Ishikawa (cell line): ENCODE results near the gene NF1.

ENCODE experiments used
- CEBPB ChIP-seq: IDR thresholded peaks from 2 replicates; pipeline ENCODE4 v1.6.1; 2012
- CREB1 ChIP-seq: IDR thresholded peaks from 2 replicates; pipeline ENCODE4 v1.6.1; 2012; ENCODE audit warnings: low read depth
- EGR1 ChIP-seq: IDR thresholded peaks from 2 replicates; pipeline ENCODE4 v1.6.1; 2012
- EP300 ChIP-seq: IDR thresholded peaks from 2 replicates; pipeline ENCODE4 v1.6.1; 2012; ENCODE audit warnings: borderline replicate concordance
- FOXM1 ChIP-seq: IDR thresholded peaks from 2 replicates; pipeline ENCODE4 v1.6.1; 2012; ENCODE audit warnings: low read depth, borderline replicate concordance
- NFIC ChIP-seq: IDR thresholded peaks from 2 replicates; pipeline ENCODE4 v1.6.1; 2012
- RAD21 ChIP-seq: IDR thresholded peaks from 2 replicates; pipeline ENCODE4 v1.6.1; 2012; ENCODE audit warnings: low read depth
- REST ChIP-seq: IDR thresholded peaks from 2 replicates; pipeline ENCODE4 v1.6.1; 2012; ENCODE audit warnings: low read depth, mild to moderate bottlenecking
- TAF1 ChIP-seq: IDR thresholded peaks from 2 replicates; pipeline ENCODE4 v1.6.1; 2012; ENCODE audit warnings: low read depth, mild to moderate bottlenecking
- TCF12 ChIP-seq: IDR thresholded peaks from 2 replicates; pipeline ENCODE4 v1.6.1; 2012; ENCODE audit warnings: low read depth
- TEAD4 ChIP-seq: IDR thresholded peaks from 2 replicates; pipeline ENCODE4 v1.6.1; 2012
- USF1 ChIP-seq: IDR thresholded peaks from 2 replicates; pipeline ENCODE4 v1.6.1; 2012
- YY1 ChIP-seq: IDR thresholded peaks from 2 replicates; pipeline ENCODE4 v1.6.1; 2012; ENCODE audit warnings: low read depth
- ZBTB7A ChIP-seq: IDR thresholded peaks from 2 replicates; pipeline ENCODE4 v1.6.1; 2012; ENCODE audit warnings: low read depth
- TF ChIP-seq, protein P1 (sequence below): IDR thresholded peaks from 2 replicates; pipeline ENCODE4 v1.6.1; 2012

NF1 gene

GRCh38 chr17:31167111-31167510 is 72.3 kb downstream of the NF1 start:
- TF ChIP-seq USF1 (no peak), NFIC (no peak), EP300 (no peak), REST (no peak), EGR1 (no peak), CEBPB (no peak), RAD21 (no peak), TCF12 (no peak), ZBTB7A (no peak), TAF1 (no peak), CREB1 (no peak), FOXM1 (no peak)

DNA sequence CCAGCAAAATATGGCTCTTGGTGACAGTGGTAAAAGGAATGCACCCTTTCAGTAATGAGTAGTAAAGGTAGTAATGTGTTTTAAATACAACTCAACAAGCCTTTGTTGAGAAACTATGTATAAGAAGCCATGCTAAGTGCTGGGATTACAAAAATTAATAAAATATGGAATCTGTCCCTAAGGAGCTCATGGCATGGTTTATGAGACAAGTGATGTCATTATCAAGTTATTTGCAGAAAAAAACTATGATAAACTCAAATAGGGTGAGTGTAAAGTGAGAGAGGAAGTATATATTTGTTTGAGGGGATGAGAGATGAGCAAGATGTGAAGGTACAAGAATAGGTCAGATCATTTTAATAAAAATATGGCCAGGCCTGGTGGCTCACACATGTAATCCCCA is 76.9 kb downstream of the NF1 start:
- no peak for TF ChIP-seq USF1
- TF ChIP-seq TEAD4: no peak
- TF ChIP-seq ZBTB7A: no peak
- no peak for TF ChIP-seq FOXM1
- no peak for TF ChIP-seq YY1
- TF ChIP-seq RAD21: no peak
- no peak for TF ChIP-seq REST
- TF ChIP-seq CEBPB: no peak
- TF ChIP-seq EP300: no peak
- TF ChIP-seq TCF12: no peak
- no peak for TF ChIP-seq EGR1
- no peak for TF ChIP-seq CREB1

GRCh38 chr17:31172388-31172787 is 77.6 kb downstream of the NF1 start:
- TF ChIP-seq YY1 (no peak), FOXM1 (no peak), CREB1 (no peak), TCF12 (no peak), EP300 (no peak), REST (no peak), TEAD4 (no peak), CEBPB (no peak), RAD21 (no peak), EGR1 (no peak)
- TF ChIP-seq, protein P1, sequence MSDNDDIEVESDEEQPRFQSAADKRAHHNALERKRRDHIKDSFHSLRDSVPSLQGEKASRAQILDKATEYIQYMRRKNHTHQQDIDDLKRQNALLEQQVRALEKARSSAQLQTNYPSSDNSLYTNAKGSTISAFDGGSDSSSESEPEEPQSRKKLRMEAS: no peak

DNA sequence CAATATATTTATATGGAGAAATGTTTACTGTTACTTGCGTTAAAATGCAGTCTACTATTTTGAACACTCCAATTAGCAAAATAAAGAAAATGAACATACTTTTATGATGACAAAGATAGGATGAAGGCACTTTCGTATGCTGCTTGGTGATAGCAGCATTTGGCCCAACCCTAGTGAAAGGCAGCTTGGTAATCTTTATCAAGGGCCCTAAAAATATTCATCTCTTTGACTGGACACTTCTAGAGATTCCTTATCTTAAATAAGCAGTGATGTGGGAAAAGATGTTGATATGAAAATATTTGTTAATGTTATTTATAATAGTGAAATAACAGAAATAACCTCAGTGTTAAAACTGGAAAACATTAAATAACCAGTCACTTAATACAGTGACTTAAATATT is 79.4 kb downstream of the NF1 start:
- TF ChIP-seq FOXM1 (no peak), TCF12 (no peak), YY1 (no peak), NFIC (no peak), REST (no peak), TEAD4 (no peak)
- TF ChIP-seq, protein P1: no peak
